ENCODE results near the gene SLC26A8. TPM values are rescaled to one million over a fixed set of nuclear protein-coding genes. Genes with fewer than 3 reads are reported as not detected.
"Not testable (repeated sequence)": the region's sequence is repeated elsewhere in the genome, so short reads cannot be mapped to it uniquely, and the experiment has no call there.

SLC26A8 gene
- total RNA-seq, 2 experiments from 2014 or later = not detected

GRCh38 chr6:36034441-36034840 lies 10.0 kb upstream of the SLC26A8 start:
- DNase-seq (no peak), ATAC-seq (ENCODE audit: poor library complexity) (no peak)
- Histone ChIP-seq H3K27ac (ENCODE audit: low read depth in 1 of 2, low read length in 2 of 2) (no peak overlapping the region), H3K27me3 (ENCODE audit: control insufficient read depth in 1 of 2, insufficient read depth in 2 of 2, low read length in 2 of 2) (no peaks in the 10 kb centered on the region), H3K4me3 (ENCODE audit: low read length) (no peak overlapping the region), H3K9me3 (ENCODE audit: control insufficient read depth in 1 of 2, insufficient read depth in 1 of 2, low read length in 2 of 2) (no peaks in the 10 kb centered on the region), H3K4me1 (ENCODE audit: insufficient read depth, low read length) (peaks cover 54% of the 10 kb centered on the region), H3K36me3 (ENCODE audit: insufficient read depth, low read length) (no peaks in the 10 kb centered on the region)
- Mint-ChIP-seq H3K27ac (peak overlapping the region; percentile 37), H3K4me1 (ENCODE audit: low read depth) (peaks cover 83% of the 10 kb centered on the region), H3K4me3 (peak overlapping the region; percentile 60), H3K36me3 (ENCODE audit: low read depth) (peaks cover 24% of the 10 kb centered on the region), H3K9me3 (no peaks in the 10 kb centered on the region), H3K27me3 (no peaks in the 10 kb centered on the region)
- no peak for TF ChIP-seq CTCF (IDR thresholded peaks at IDR 0.05)
- CTCF ChIA-PET = interaction anchor here (1.5 kb wide), 1 partner anchor 268 kb away, joined by 4 read pairs; no protein-coding TSS in a partner anchor
- POLR2A ChIA-PET = no interaction called here
- intact Hi-C loops (cut with DNase I, micrococcal nuclease) = loop anchor here in 1 of 2 experiments (5.0 kb wide), 1 partner anchor 33 kb away; no protein-coding TSS in a partner anchor

- Mint-ChIP-seq H3K36me3 (ENCODE audit: low read depth) (peaks cover 26% of the 10 kb centered on the region), H3K4me3 (peak overlapping the region; percentile 60), H3K9me3 (no peaks in the 10 kb centered on the region), H3K4me1 (ENCODE audit: low read depth) (peaks cover 83% of the 10 kb centered on the region), H3K27ac (peak overlapping the region; percentile 37), H3K27me3 (no peaks in the 10 kb centered on the region)
- Histone ChIP-seq H3K27ac (ENCODE audit: low read depth in 1 of 2, low read length in 2 of 2) (no peak overlapping the region), H3K27me3 (ENCODE audit: control insufficient read depth in 1 of 2, insufficient read depth in 2 of 2, low read length in 2 of 2) (no peaks in the 10 kb centered on the region), H3K9me3 (ENCODE audit: control insufficient read depth in 1 of 2, insufficient read depth in 1 of 2, low read length in 2 of 2) (no peaks in the 10 kb centered on the region), H3K4me1 (ENCODE audit: insufficient read depth, low read length) (peaks cover 54% of the 10 kb centered on the region), H3K36me3 (ENCODE audit: insufficient read depth, low read length) (no peaks in the 10 kb centered on the region), H3K4me3 (ENCODE audit: low read length) (no peak overlapping the region)
- CTCF ChIA-PET = interaction anchor here (1.5 to 2.0 kb wide), 2 partner anchors 62 to 268 kb away, joined by 4 to 9 read pairs; no protein-coding TSS in a partner anchor
- ATAC-seq (ENCODE audit: poor library complexity) (peak; percentile 65), DNase-seq (peak in 8 of 14 experiments; percentile 7 to 45 (median 13))
- POLR2A ChIA-PET = no interaction called here
- no peak for TF ChIP-seq CTCF (IDR thresholded peaks at IDR 0.05)
- intact Hi-C loops (cut with DNase I, micrococcal nuclease) = loop anchor here in 1 of 2 experiments (5.0 kb wide), 1 partner anchor 33 kb away; no protein-coding TSS in a partner anchor
Observed at GRCh38 chr6:36033935-36034334, 9.5 kb upstream of the SLC26A8 start.

- POLR2A ChIA-PET = interaction anchor here (1.0 kb wide), 1 partner anchor 38 kb away, joined by 3 read pairs; no protein-coding TSS in a partner anchor
- not testable (repeated sequence) for H3K27ac ChIP-seq (ENCODE audit: low read depth in 1 of 2, low read length in 2 of 2); DNase-seq; H3K4me3 ChIP-seq (ENCODE audit: low read length); H3K9me3 ChIP-seq (ENCODE audit: control insufficient read depth in 1 of 2, insufficient read depth in 1 of 2, low read length in 2 of 2); H3K27me3 ChIP-seq (ENCODE audit: control insufficient read depth in 1 of 2, insufficient read depth in 2 of 2, low read length in 2 of 2); H3K9me3 Mint-ChIP-seq; ATAC-seq (ENCODE audit: poor library complexity); H3K36me3 ChIP-seq (ENCODE audit: insufficient read depth, low read length); H3K27me3 Mint-ChIP-seq
- peaks cover 49% of the 10 kb centered on the region for H3K4me1 ChIP-seq (ENCODE audit: insufficient read depth, low read length)
- H3K4me3 Mint-ChIP-seq = peak overlapping the region; percentile 60
- peaks cover 29% of the 10 kb centered on the region for H3K36me3 Mint-ChIP-seq (ENCODE audit: low read depth)
- CTCF ChIA-PET = interaction anchor here (2.0 kb wide), 1 partner anchor 62 kb away, joined by 9 read pairs; no protein-coding TSS in a partner anchor
- peaks cover 78% of the 10 kb centered on the region for H3K4me1 Mint-ChIP-seq (ENCODE audit: low read depth)
- intact Hi-C loops (cut with DNase I, micrococcal nuclease) = loop anchor here in 1 of 2 experiments (5.0 kb wide), 1 partner anchor 34 kb away; no protein-coding TSS in a partner anchor
- peak overlapping the region; percentile 37 for H3K27ac Mint-ChIP-seq
Observed at GRCh38 chr6:36033144-36033543, 8.7 kb upstream of the SLC26A8 start.
